Fibroblast of lung (primary cell): ENCODE data around the gene ZCCHC7. TPM values are rescaled to one million over a fixed set of nuclear protein-coding genes. Genes with fewer than 3 reads are reported as not detected.
"Not testable (repeated sequence)": the region's sequence is repeated elsewhere in the genome, so short reads cannot be mapped to it uniquely, and the experiment has no call there.

Source experiments
- DNase-seq, 2 donors: peaks; one replicate each; pipeline versions ENCODE4 v3.0.0 to v3.0.0-alpha.2; 2010; ENCODE audit warnings: low read depth in 2 of 2
- H2AFZ ChIP-seq: 2 replicates; pipeline ENCODE4 v1.5.1; 2012; ENCODE audit warnings: low read length, control low read depth, inconsistent platforms
- H3K27ac ChIP-seq: 2 replicates; pipeline ENCODE4 v1.5.1; 2011; ENCODE audit warnings: low read length, control low read depth; ENCODE audit not compliant: insufficient read depth
- H3K27me3 ChIP-seq: 2 replicates; pipeline ENCODE4 v1.5.1; 2011; ENCODE audit warnings: mild to moderate bottlenecking, low read length; ENCODE audit not compliant: control insufficient read depth, insufficient read depth
- H3K36me3 ChIP-seq: 2 replicates; pipeline ENCODE4 v1.5.1; 2011; ENCODE audit warnings: low read length; ENCODE audit not compliant: control insufficient read depth, insufficient read depth
- H3K4me1 ChIP-seq: 2 replicates; pipeline ENCODE4 v1.5.1; 2011; ENCODE audit warnings: low read length; ENCODE audit not compliant: control insufficient read depth, insufficient read depth; ENCODE audit errors: extremely low read depth
- H3K4me2 ChIP-seq: 2 replicates; pipeline ENCODE4 v1.5.1; 2011; ENCODE audit warnings: low read length, control low read depth; ENCODE audit not compliant: insufficient read depth; ENCODE audit errors: extremely low read depth
- H3K4me3 ChIP-seq, 4 experiments: fragments of 200-600 bp in 1 of 4; sonication (generic) in 1 of 4; replicated peaks in 1 of 4; 2 replicates each; pipeline ENCODE4 v1.5.1; 2011 to 2016; ENCODE audit warnings: low read length in 4 of 4, low read depth in 3 of 4, mild to moderate bottlenecking in 3 of 4, control low read depth in 2 of 4, inconsistent platforms in 1 of 4, mixed read lengths in 1 of 4; ENCODE audit not compliant: insufficient read depth in 1 of 4; ENCODE audit errors: control extremely low read depth in 1 of 4
- H3K79me2 ChIP-seq: 2 replicates; pipeline ENCODE4 v1.5.1; 2012; ENCODE audit warnings: mild to moderate bottlenecking, low read length, inconsistent platforms; ENCODE audit not compliant: control insufficient read depth, insufficient read depth
- H3K9ac ChIP-seq: 2 replicates; pipeline ENCODE4 v1.5.1; 2011; ENCODE audit warnings: mild to moderate bottlenecking, low read length, control low read depth; ENCODE audit not compliant: insufficient read depth
- H3K9me3 ChIP-seq: 2 replicates; pipeline ENCODE4 v1.5.1; 2012; ENCODE audit warnings: low read depth, low read length; ENCODE audit not compliant: control insufficient read depth, insufficient read depth
- H4K20me1 ChIP-seq: 2 replicates; pipeline ENCODE4 v1.5.1; 2011; ENCODE audit warnings: low read length; ENCODE audit not compliant: control insufficient read depth, insufficient read depth; ENCODE audit errors: extremely low read depth
- EZH2 ChIP-seq: IDR thresholded peaks from 2 replicates; pipeline ENCODE4 v1.5.1; 2012; ENCODE audit warnings: low read length, control low read depth, mild to moderate bottlenecking; ENCODE audit errors: missing control alignments
- polyA plus RNA-seq, 2 donors: library from polyadenylated mRNA; depleted of rRNA in 1 of 2; stranded (reverse) in 1 of 2; unstranded in 1 of 2; fragments of >200 nt; gene quantifications; 2 replicates each; pipeline ENCODE4 v1.2.1, GENCODE V29; 2011 to 2012; ENCODE audit warnings: missing spikeins in 1 of 2
- total RNA-seq: library from RNA; depleted of rRNA; stranded (reverse); fragments of >200 nt; gene quantifications from 2 replicates; pipeline ENCODE4 v1.2.1, GENCODE V29; 2014
- TF ChIP-seq, protein P1 (sequence below), 2 donors: IDR thresholded peaks in 1 of 2; conservative IDR thresholded peaks in 1 of 2; 1 replicate in 1 of 2; 2 replicates in 1 of 2; pipeline ENCODE4 v1.5.1; 2011 to 2012; ENCODE audit warnings: low read length in 2 of 2, control low read depth in 1 of 2, inconsistent platforms in 1 of 2, low read depth in 1 of 2, mild to moderate bottlenecking in 1 of 2

ZCCHC7 gene
- total and polyA plus RNA-seq, 2 donors (not counting 1 experiment from before 2014, with no cell fraction given), result 15.0 to 23.8 TPM

DNA sequence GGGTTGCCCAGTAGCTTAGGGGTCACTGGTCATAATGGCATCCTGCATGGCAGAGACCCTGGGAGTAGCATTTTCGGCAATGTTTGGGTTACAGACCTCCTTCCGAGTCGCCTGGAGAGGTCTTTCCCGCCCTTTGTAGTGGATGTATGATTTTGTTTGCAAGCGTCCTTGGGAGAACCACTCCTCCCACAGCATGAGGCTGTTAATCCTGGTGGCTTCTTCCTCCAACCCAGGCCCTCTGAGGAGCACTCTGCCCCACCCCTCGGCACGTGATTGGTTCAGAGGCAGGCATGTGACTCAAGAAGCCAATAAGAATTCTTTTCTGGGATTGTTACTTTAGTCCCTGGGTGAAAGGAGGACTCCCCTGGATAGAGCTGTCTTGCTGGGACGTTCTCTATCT, 271.9 kb downstream of the ZCCHC7 start:
- DNase-seq, result no peak

DNA sequence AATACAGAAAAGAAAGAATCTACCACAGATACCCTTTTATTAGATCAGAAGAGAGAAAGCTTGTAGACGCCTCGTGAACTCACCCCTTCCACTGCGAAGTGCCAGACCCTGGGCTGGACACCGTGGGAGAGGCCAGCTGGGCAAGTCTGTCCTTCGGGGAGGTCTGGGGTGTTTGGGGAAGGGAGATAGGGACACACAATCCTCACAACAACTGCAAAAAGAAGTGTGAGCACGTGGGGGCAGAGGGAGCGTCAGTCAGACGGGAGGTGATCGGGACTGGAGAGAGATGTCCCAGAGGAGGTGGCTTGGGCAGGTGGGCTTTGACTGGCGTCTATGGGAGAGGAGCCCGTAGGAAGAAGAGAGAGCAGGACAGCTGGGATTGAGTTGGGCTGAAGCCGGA, 274.9 kb downstream of the ZCCHC7 start:
- H3K27ac ChIP-seq, result no peak overlapping the region
- TF ChIP-seq EZH2, result no peak
- TF ChIP-seq, protein P1, sequence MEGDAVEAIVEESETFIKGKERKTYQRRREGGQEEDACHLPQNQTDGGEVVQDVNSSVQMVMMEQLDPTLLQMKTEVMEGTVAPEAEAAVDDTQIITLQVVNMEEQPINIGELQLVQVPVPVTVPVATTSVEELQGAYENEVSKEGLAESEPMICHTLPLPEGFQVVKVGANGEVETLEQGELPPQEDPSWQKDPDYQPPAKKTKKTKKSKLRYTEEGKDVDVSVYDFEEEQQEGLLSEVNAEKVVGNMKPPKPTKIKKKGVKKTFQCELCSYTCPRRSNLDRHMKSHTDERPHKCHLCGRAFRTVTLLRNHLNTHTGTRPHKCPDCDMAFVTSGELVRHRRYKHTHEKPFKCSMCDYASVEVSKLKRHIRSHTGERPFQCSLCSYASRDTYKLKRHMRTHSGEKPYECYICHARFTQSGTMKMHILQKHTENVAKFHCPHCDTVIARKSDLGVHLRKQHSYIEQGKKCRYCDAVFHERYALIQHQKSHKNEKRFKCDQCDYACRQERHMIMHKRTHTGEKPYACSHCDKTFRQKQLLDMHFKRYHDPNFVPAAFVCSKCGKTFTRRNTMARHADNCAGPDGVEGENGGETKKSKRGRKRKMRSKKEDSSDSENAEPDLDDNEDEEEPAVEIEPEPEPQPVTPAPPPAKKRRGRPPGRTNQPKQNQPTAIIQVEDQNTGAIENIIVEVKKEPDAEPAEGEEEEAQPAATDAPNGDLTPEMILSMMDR (conservative IDR thresholded peaks at IDR 0.05 in 1 of 2, IDR thresholded peaks at IDR 0.05 in 1 of 2; ENCODE audit: low read depth in 1 of 2, low read length in 2 of 2), result no peak
- no peak overlapping the region for H3K4me2 ChIP-seq
- H3K79me2 ChIP-seq, result no peaks in the 10 kb centered on the region
- no peak overlapping the region for H2AFZ ChIP-seq
- no peaks in the 10 kb centered on the region for H3K36me3 ChIP-seq
- H3K4me3 ChIP-seq, result no peak overlapping the region
- peaks cover 2% of the 10 kb centered on the region for H3K27me3 ChIP-seq
- DNase-seq, result no peak
- no peaks in the 10 kb centered on the region for H3K9me3 ChIP-seq
- no peak overlapping the region for H3K9ac ChIP-seq
- H3K4me1 ChIP-seq, result no peaks in the 10 kb centered on the region
- H4K20me1 ChIP-seq, result no peaks in the 10 kb centered on the region

More for the DNA sequence above, 271.9 kb downstream of the ZCCHC7 start:
- no peak overlapping the region for H3K4me3 ChIP-seq
- H3K36me3 ChIP-seq, result no peaks in the 10 kb centered on the region
- no peak overlapping the region for H3K9ac ChIP-seq
- no peak overlapping the region for H3K27ac ChIP-seq
- H3K79me2 ChIP-seq, result no peaks in the 10 kb centered on the region
- no peak overlapping the region for H3K4me2 ChIP-seq
- H2AFZ ChIP-seq, result no peak overlapping the region
- H3K9me3 ChIP-seq, result no peaks in the 10 kb centered on the region
- no peaks in the 10 kb centered on the region for H3K4me1 ChIP-seq
- no peaks in the 10 kb centered on the region for H4K20me1 ChIP-seq
- TF ChIP-seq, protein P1 (conservative IDR thresholded peaks at IDR 0.05 in 1 of 2, IDR thresholded peaks at IDR 0.05 in 1 of 2; ENCODE audit: low read depth in 1 of 2, low read length in 2 of 2), result no peak
- no peak for TF ChIP-seq EZH2
- peaks cover 2% of the 10 kb centered on the region for H3K27me3 ChIP-seq

DNA sequence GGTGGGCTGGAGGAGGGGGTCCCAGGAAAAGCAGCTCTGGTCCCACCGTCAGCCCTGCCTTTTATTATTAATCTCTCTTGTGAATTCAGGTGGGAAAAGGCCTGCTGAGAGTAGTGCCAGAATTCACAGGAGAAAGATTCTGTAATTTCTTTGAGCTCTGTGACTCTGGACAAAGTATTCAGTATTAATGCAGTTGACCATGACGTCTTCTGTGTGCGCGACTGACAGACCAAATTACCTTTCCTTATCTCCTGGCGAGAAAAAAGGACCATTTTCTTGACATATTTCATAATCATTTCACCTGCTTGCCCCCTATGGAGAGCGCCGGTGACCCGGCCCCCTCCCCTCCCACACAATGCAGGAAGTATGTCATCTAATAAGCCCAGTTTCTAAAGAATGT, 275.3 kb downstream of the ZCCHC7 start:
- Histone ChIP-seq H3K9me3 (no peaks in the 10 kb centered on the region), H3K9ac (no peak overlapping the region), H3K79me2 (no peaks in the 10 kb centered on the region), H3K4me2 (no peak overlapping the region), H3K4me1 (no peaks in the 10 kb centered on the region), H4K20me1 (no peaks in the 10 kb centered on the region), H2AFZ (no peak overlapping the region), H3K27ac (no peak overlapping the region), H3K36me3 (no peaks in the 10 kb centered on the region), H3K4me3 (no peak overlapping the region), H3K27me3 (peaks cover 2% of the 10 kb centered on the region)
- no peak for TF ChIP-seq EZH2
- TF ChIP-seq, protein P1 (conservative IDR thresholded peaks at IDR 0.05 in 1 of 2, IDR thresholded peaks at IDR 0.05 in 1 of 2; ENCODE audit: low read depth in 1 of 2, low read length in 2 of 2), result no peak
- no peak for DNase-seq

DNA sequence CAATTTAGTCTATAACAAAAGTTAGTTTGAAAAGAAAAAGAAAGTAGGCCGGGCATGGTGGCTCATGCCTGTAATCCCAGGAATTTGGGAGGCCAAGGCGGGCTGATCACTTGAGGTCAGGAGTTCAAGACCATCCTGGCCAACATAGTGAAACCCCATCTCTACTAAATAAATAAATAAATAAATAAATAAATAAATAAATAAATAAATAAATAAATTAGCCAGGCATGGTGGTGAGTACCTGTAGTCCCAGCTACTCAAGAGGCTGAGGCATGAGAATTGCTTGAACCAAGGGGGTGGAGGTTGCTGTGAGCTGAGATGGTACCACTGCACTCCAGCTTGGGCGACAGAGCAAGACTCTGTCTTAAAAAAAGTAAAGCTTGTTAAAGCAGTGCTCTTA, 277.6 kb downstream of the ZCCHC7 start:
- H3K4me2 ChIP-seq, H3K36me3 ChIP-seq, H3K27ac ChIP-seq, H3K4me3 ChIP-seq, H3K79me2 ChIP-seq, H2AFZ ChIP-seq, H3K9ac ChIP-seq, H3K4me1 ChIP-seq, H3K9me3 ChIP-seq, H3K27me3 ChIP-seq, H4K20me1 ChIP-seq, DNase-seq: not testable (repeated sequence)
